ENCODE measurements around the gene MFN1.

MFN1 gene

GRCh38 chr3:179410999-179411398 is 63.5 kb downstream of the MFN1 start:
- no peak for TF ChIP-seq CTCF (conservative IDR thresholded peaks at IDR 0.05; ENCODE audit: low read depth, low read length)
- no peak for DNase-seq (ENCODE audit: low read depth)
- H3K4me3 ChIP-seq (ENCODE audit: low read length), result no peak overlapping the region

- TF ChIP-seq CTCF (conservative IDR thresholded peaks at IDR 0.05; ENCODE audit: low read depth, low read length), result no peak
These were observed 67.3 kb downstream of the MFN1 start for GRCh38 chr3:179414804-179415203.

DNA sequence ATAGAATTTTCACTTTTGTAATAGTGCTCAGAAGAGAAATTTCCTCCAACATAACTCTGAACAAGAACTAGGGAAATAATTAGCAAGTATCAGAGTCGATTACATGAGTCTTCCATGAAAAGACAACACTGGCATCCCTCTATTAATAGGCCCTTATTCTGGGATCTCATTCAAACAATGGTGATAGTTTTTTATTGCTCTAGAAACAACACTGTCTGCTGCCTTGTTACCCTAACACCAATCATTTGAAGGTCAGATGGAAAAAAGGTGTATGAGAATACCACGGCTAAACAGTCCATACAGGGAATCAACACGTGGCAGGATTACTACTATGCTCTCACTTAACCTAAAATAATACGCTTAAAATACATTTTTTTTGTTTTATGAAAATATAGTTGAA is 67.9 kb downstream of the MFN1 start:
- TF ChIP-seq CTCF (conservative IDR thresholded peaks at IDR 0.05; ENCODE audit: low read depth, low read length), result no peak
- no peak overlapping the region for H3K4me3 ChIP-seq (ENCODE audit: low read length)
- no peak for DNase-seq (ENCODE audit: low read depth)

More at GRCh38 chr3:179414804-179415203, 67.3 kb downstream of the MFN1 start:
- no peak for DNase-seq (ENCODE audit: low read depth)
- no peak overlapping the region for H3K4me3 ChIP-seq (ENCODE audit: low read length)

GRCh38 chr3:179416681-179417080 is 69.2 kb downstream of the MFN1 start:
- no peak for TF ChIP-seq CTCF (conservative IDR thresholded peaks at IDR 0.05; ENCODE audit: low read depth, low read length)
- H3K4me3 ChIP-seq (ENCODE audit: low read length), result no peak overlapping the region
- no peak for DNase-seq (ENCODE audit: low read depth)

GRCh38 chr3:179418610-179419009 is 71.1 kb downstream of the MFN1 start:
- TF ChIP-seq CTCF (conservative IDR thresholded peaks at IDR 0.05; ENCODE audit: low read depth, low read length), result no peak
- no peak overlapping the region for H3K4me3 ChIP-seq (ENCODE audit: low read length)
- no peak for DNase-seq (ENCODE audit: low read depth)

DNA sequence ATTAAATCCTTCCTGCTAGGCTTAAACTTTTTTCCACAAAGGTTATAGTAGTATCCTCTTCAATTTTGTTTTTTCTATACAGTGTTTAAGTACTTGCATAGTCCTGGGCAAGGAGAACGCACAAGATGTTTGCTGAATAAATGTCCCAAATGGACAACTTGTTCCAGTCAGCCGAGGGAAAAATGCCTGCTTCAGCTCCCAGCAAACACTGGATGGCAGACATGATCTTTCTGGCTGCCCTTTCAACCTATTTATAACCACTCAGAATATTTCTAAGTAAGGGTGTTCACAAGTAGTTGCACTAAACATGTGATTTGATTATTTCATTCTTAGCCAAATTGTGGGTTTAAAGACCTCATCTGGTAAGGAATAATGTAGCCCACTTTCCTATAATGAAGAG is 74.0 kb downstream of the MFN1 start:
- peak; percentile 65 for TF ChIP-seq CTCF (conservative IDR thresholded peaks at IDR 0.05; ENCODE audit: low read depth, low read length)
- H3K4me3 ChIP-seq (ENCODE audit: low read length), result no peak overlapping the region
- no peak for DNase-seq (ENCODE audit: low read depth)

DNA sequence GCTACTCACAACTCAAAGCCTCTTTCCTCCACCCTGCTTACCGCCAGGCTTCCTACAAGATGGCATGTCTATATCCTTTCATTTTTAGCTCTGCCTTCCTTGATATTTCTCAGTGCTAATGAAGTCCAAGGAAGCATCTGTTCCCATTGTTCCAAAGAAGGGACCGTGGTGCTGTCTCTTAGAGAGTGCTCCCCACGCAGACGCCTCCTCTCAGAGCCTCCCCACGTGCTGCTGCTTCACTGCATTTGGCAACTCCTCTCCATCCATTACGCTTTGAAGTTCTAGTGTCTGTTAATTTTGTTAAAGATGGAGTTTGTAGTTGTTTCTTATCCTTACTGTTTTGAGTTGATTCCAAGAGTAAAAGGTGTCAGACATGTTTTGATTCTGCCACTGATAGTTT is 77.6 kb downstream of the MFN1 start:
- no peak overlapping the region for H3K4me3 ChIP-seq (ENCODE audit: low read length)
- TF ChIP-seq CTCF (conservative IDR thresholded peaks at IDR 0.05; ENCODE audit: low read depth, low read length), result no peak
- no peak for DNase-seq (ENCODE audit: low read depth)
